Measurements from ENCODE around the gene ADAM11. TPM values are rescaled to one million over a fixed set of nuclear protein-coding genes. Genes with fewer than 3 reads are reported as not detected.

The ADAM11 gene
- total and polyA plus RNA-seq, 2 of the 4 experiments (the other 2 are of a cell fraction) = 0.36 to 0.53 TPM

DNA sequence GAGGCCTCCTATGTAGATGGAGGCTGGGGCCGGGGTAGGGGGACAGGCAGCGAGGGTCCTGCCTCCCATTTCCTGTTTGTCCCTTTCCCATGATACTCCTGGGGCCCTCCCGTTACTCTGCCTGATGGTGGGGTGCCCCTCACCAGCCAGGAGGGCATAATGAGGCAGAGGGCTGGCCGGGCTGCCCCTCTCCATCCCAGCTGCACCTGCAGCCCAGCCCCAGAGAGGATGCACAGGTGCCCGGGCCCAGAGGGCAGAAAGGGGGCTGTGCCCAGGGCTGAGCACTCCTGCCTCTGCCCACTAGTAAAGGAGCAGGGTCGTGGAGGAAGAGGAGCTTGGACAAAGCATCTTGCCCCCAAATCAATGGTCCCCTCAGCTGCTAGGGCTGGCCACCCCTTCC is 10.4 kb downstream of the ADAM11 start:
- Histone ChIP-seq H3K4me1 (ENCODE audit: control insufficient read depth, insufficient read depth, low read length) (no peaks in the 10 kb centered on the region), H3K18ac (ENCODE audit: low read depth, low read length) (no peak overlapping the region), H3K56ac (ENCODE audit: extremely low read depth, insufficient read depth, low read length) (no peak overlapping the region), H3K36me3 (ENCODE audit: control insufficient read depth, insufficient read depth, low read length) (no peaks in the 10 kb centered on the region), H3K27me3 (ENCODE audit: control insufficient read depth, insufficient read depth, low read length) (peaks cover 20% of the 10 kb centered on the region), H2BK20ac (ENCODE audit: low read depth, low read length) (no peak overlapping the region), H4K5ac (ENCODE audit: low read depth, low read length) (no peak overlapping the region), H3K4ac (ENCODE audit: low read depth, low read length) (no peak overlapping the region), H2BK120ac (ENCODE audit: low read depth, low read length) (no peak overlapping the region), H2BK5ac (ENCODE audit: low read depth, low read length, poor library complexity, severe bottlenecking) (no peak overlapping the region), H3K4me2 (ENCODE audit: low read depth, low read length) (no peak overlapping the region), H3K14ac (replicated peaks; ENCODE audit: low read depth, low read length) (no peak overlapping the region), H3K9me3 (ENCODE audit: control insufficient read depth, insufficient read depth, low read length) (no peaks in the 10 kb centered on the region), H4K20me1 (ENCODE audit: insufficient read depth, low read length) (no peaks in the 10 kb centered on the region), H4K91ac (ENCODE audit: insufficient read depth, low read depth, low read length) (no peak overlapping the region), H3K79me1 (ENCODE audit: low read depth in 1 of 2, low read length in 2 of 2) (no peaks in the 10 kb centered on the region), H3K9ac (ENCODE audit: low read depth, low read length) (no peak overlapping the region), H3K23ac (ENCODE audit: low read depth, low read length) (no peak overlapping the region), H2AFZ (replicated peaks; ENCODE audit: low read length, poor library complexity) (no peak overlapping the region), H2AK5ac (ENCODE audit: low read depth, low read length) (no peak overlapping the region), H3K4me3 (ENCODE audit: insufficient read depth, low read depth, low read length) (no peak overlapping the region), H3K27ac (ENCODE audit: insufficient read depth, low read length) (no peak overlapping the region), H3K9me1 (ENCODE audit: insufficient read depth, low read length) (no peaks in the 10 kb centered on the region), H2BK15ac (ENCODE audit: low read depth, low read length) (no peak overlapping the region), H4K8ac (ENCODE audit: low read depth in 2 of 2, low read length in 2 of 2) (no peak overlapping the region), H2AK9ac (replicated peaks; ENCODE audit: low read depth, low read length, poor library complexity) (no peak overlapping the region)
- dilution Hi-C loops (cut with HindIII; ENCODE audit: low sequenced_read_pairs, unreplicated experiment) = no loop called here
- ChIA-PET POLR2A (ENCODE audit: unreplicated experiment) (no interaction called here), CTCF (no interaction called here)
- WGBS, 2 experiments (ENCODE audit: extremely low coverage in 2 of 2, insufficient read length in 1 of 2) = no CpG with 5 or more reads among the region's 6 CpGs
- no peak for TF ChIP-seq RCOR1 (IDR thresholded peaks at IDR 0.05; ENCODE audit: insufficient replicate concordance, low read length)
- no peak for ATAC-seq (ENCODE audit: low read depth)
- BruUV-seq (replicated peaks) = no TSS peak
- DNase-seq = no peak
- intact Hi-C loops (cut with micrococcal nuclease) = loop anchor here (10.0 kb wide), 1 partner anchor 234 kb away; no protein-coding TSS in a partner anchor
- in situ Hi-C loops (cut with MboI; ENCODE audit: low sequenced_read_pairs) = no loop called here

All from IMR-90 (cell line).